Right cardiac atrium (tissue), 5 donors: ENCODE results near the gene DPYSL4. TPM values are rescaled to one million over a fixed set of nuclear protein-coding genes. Genes with fewer than 3 reads are reported as not detected.
A peak's percentile ranks its signal among the peaks of the same experiment; 100 is the strongest.

Experiments
- ATAC-seq, 2 donors: fragments of 200-7000 bp; cut with Tn5 transposase; one replicate each; pipeline versions ENCODE4 v1.8.0 to v1.9.1; 2020; ENCODE audit warnings: moderate library complexity in 2 of 2, mild to moderate bottlenecking in 1 of 2
- DNase-seq, 3 donors: peaks; one replicate each; pipeline ENCODE4 v3.0.0-alpha.2; 2020
- H3K27ac ChIP-seq: one replicate; pipeline ENCODE4 v1.5.1; 2013; ENCODE audit warnings: mild to moderate bottlenecking, low read length, control low read depth, moderate library complexity
- H3K27me3 ChIP-seq: one replicate; pipeline ENCODE4 v1.6.1; 2013; ENCODE audit not compliant: control insufficient read depth, insufficient read depth
- H3K4me1 ChIP-seq: one replicate; pipeline ENCODE4 v1.6.1; 2013; ENCODE audit warnings: low read length; ENCODE audit not compliant: control insufficient read depth, insufficient read depth
- H3K4me3 ChIP-seq: one replicate; pipeline ENCODE4 v1.5.1; 2013; ENCODE audit warnings: low read length, control low read depth
- H3K9me3 ChIP-seq: one replicate; pipeline ENCODE4 v1.6.1; 2013; ENCODE audit warnings: low read length; ENCODE audit not compliant: control insufficient read depth
- WGBS: extraction: QIAGEN DNeasy Blood & Tissue Kit; methylation state at CpG from one replicate; pipeline ENCODE4 v1.1.7; 2013; 5-methylcytosine and 5-hydroxymethylcytosine counted together
- intact Hi-C, 4 donors: fragments of 100-400 bp; cut with DNase I; formaldehyde crosslinking; loops; one replicate each; pipeline versions ENCODE4 v1.11.0 to v1.14.0; 2022 to 2023
- polyA plus RNA-seq: library from polyadenylated mRNA; stranded (reverse); fragments of 200-250 nt; gene quantifications from one replicate; pipeline ENCODE4 v1.2.3, GENCODE V29; 2013
- total RNA-seq, 4 donors: library from RNA; stranded (reverse); fragmentation: NEBNext Ultra II Directional; extraction: Animal tissue kit (Norgen Biotek cat#: 25700); gene quantifications; one replicate each; pipeline ENCODE4 v1.2.1, GENCODE V29; 2021
- donor health status: healthy with polysubstance abuse.
- donor health status: DM: no; HTN: yes; CAD: no.
- donor health status: DM: no; HTN: no; CAD: no.
- donor health status: DM: no; HTN: yes; CAD: no; lungs with severe emphysema.
- donor health status: DM: yes; HTN: yes; CAD: no.

DPYSL4 gene
- total and polyA plus RNA-seq, 5 donors, result 1.9 to 13.8 (median 6.8) TPM

- Histone ChIP-seq H3K4me3 (no peak overlapping the region), H3K4me1 (peaks cover 7% of the 10 kb centered on the region), H3K27me3 (no peaks in the 10 kb centered on the region), H3K9me3 (no peaks in the 10 kb centered on the region), H3K27ac (no peak overlapping the region)
- DNase-seq, result no peak
- 53% methylated on average over 14 of the region's 14 CpGs for WGBS
- no peak for ATAC-seq
- intact Hi-C loops, result no loop called here
These were observed 6.0 kb upstream of the DPYSL4 start for GRCh38 chr10:132180736-132181135.

GRCh38 chr10:132181691-132182425 lies 4.9 kb upstream of the DPYSL4 start:
- Histone ChIP-seq H3K4me1 (peaks cover 7% of the 10 kb centered on the region), H3K4me3 (no peak overlapping the region), H3K27ac (no peak overlapping the region), H3K9me3 (no peaks in the 10 kb centered on the region), H3K27me3 (no peaks in the 10 kb centered on the region)
- 68% methylated on average over 25 of the region's 25 CpGs for WGBS
- DNase-seq (peak in 1 of 3 donors; percentile 24), ATAC-seq (no peak)
- intact Hi-C loops, result no loop called here

GRCh38 chr10:132182591-132182990 lies 4.2 kb upstream of the DPYSL4 start:
- ATAC-seq (no peak), DNase-seq (no peak)
- intact Hi-C loops, result no loop called here
- peaks cover 7% of the 10 kb centered on the region for H3K4me1 ChIP-seq
- H3K27me3 ChIP-seq, result no peaks in the 10 kb centered on the region
- H3K4me3 ChIP-seq, result no peak overlapping the region
- H3K27ac ChIP-seq, result no peak overlapping the region
- WGBS, result 91% methylated on average over 7 of the region's 7 CpGs
- no peaks in the 10 kb centered on the region for H3K9me3 ChIP-seq

- intact Hi-C loops, result no loop called here
- 70% methylated on average over 8 of the region's 8 CpGs for WGBS
- Histone ChIP-seq H3K27me3 (no peaks in the 10 kb centered on the region), H3K27ac (no peak overlapping the region), H3K4me1 (peaks cover 7% of the 10 kb centered on the region), H3K4me3 (no peak overlapping the region), H3K9me3 (no peaks in the 10 kb centered on the region)
- ATAC-seq (no peak), DNase-seq (peak in 2 of 3 donors; percentile 4 to 62)
These were observed 3.7 kb upstream of the DPYSL4 start for GRCh38 chr10:132183046-132183445.

- Histone ChIP-seq H3K27me3 (no peaks in the 10 kb centered on the region), H3K27ac (no peak overlapping the region), H3K9me3 (no peaks in the 10 kb centered on the region), H3K4me3 (no peak overlapping the region), H3K4me1 (no peaks in the 10 kb centered on the region)
- DNase-seq, result peak in 2 of 3 donors; percentile 7 to 54
- 43% methylated on average over 35 of the region's 35 CpGs for WGBS
- ATAC-seq, result no peak
- intact Hi-C loops, result no loop called here
These were observed 1.7 kb upstream of the DPYSL4 start for GRCh38 chr10:132184816-132185593.

- DNase-seq (peak; percentile 48 to 77 (median 61)), ATAC-seq (peak; percentile 75 to 80)
- Histone ChIP-seq H3K4me3 (peak overlapping the region; percentile 58), H3K27ac (no peak overlapping the region), H3K9me3 (no peaks in the 10 kb centered on the region), H3K4me1 (no peaks in the 10 kb centered on the region), H3K27me3 (no peaks in the 10 kb centered on the region)
- 4% methylated on average over 99 of the region's 99 CpGs for WGBS
- intact Hi-C loops, result no loop called here
These were observed 904 bp upstream of the DPYSL4 start for GRCh38 chr10:132185601-132186487.

GRCh38 chr10:132187430-132188138 lies 836 bp downstream of the DPYSL4 start:
- Histone ChIP-seq H3K27ac (no peak overlapping the region), H3K9me3 (no peaks in the 10 kb centered on the region), H3K27me3 (no peaks in the 10 kb centered on the region), H3K4me1 (no peaks in the 10 kb centered on the region), H3K4me3 (peak overlapping the region; percentile 58)
- ATAC-seq (peak in 1 of 2 donors; percentile 10), DNase-seq (peak in 2 of 3 donors; percentile 56 to 64)
- intact Hi-C loops, result no loop called here
- 2% methylated on average over 58 of the region's 58 CpGs for whole genome bisulfite sequencing

GRCh38 chr10:132188331-132188730 lies 1.6 kb downstream of the DPYSL4 start:
- no peaks in the 10 kb centered on the region for H3K27me3 ChIP-seq
- no peaks in the 10 kb centered on the region for H3K9me3 ChIP-seq
- 63% methylated on average over 13 of the region's 13 CpGs for WGBS
- H3K4me1 ChIP-seq, result no peaks in the 10 kb centered on the region
- DNase-seq, result peak in 2 of 3 donors; percentile 49 to 51
- H3K4me3 ChIP-seq, result no peak overlapping the region
- H3K27ac ChIP-seq, result no peak overlapping the region
- intact Hi-C loops, result no loop called here
- no peak for ATAC-seq

- 93% methylated on average over 16 of the region's 16 CpGs for WGBS
- ATAC-seq (no peak), DNase-seq (peak; percentile 8 to 35 (median 16))
- no peak overlapping the region for H3K27ac ChIP-seq
- no peaks in the 10 kb centered on the region for H3K4me1 ChIP-seq
- intact Hi-C loops, result no loop called here
- H3K4me3 ChIP-seq, result no peak overlapping the region
- no peaks in the 10 kb centered on the region for H3K9me3 ChIP-seq
- H3K27me3 ChIP-seq, result no peaks in the 10 kb centered on the region
These were observed 2.3 kb downstream of the DPYSL4 start for GRCh38 chr10:132189016-132189415.

- Histone ChIP-seq H3K27me3 (no peaks in the 10 kb centered on the region), H3K4me1 (no peaks in the 10 kb centered on the region), H3K27ac (no peak overlapping the region), H3K4me3 (no peak overlapping the region), H3K9me3 (no peaks in the 10 kb centered on the region)
- DNase-seq (peak; percentile 11 to 56 (median 39)), ATAC-seq (no peak)
- intact Hi-C loops, result no loop called here
- 89% methylated on average over 17 of the region's 17 CpGs for WGBS
These were observed 3.2 kb downstream of the DPYSL4 start for GRCh38 chr10:132189810-132190422.
